ENCODE data around the gene MAGEA10. TPM values are rescaled to one million over a fixed set of nuclear protein-coding genes. Genes with fewer than 3 reads are reported as not detected.
"Not testable (repeated sequence)": the region's sequence is repeated elsewhere in the genome, so short reads cannot be mapped to it uniquely, and the experiment has no call there.

MAGEA10 gene
- total RNA-seq = not detected

GRCh38 chrX:152138388-152138784 is at the start of gene MAGEA10:
Gene MAGEA10, minus strand, starts transcription at chrX:152138577. Its CDS starts 2,957 bp downstream, at chrX:152135620.
- ChIA-PET POLR2A (no interaction called here), CTCF (no interaction called here)

GRCh38 chrX:152177497-152178269 is 39.3 kb upstream of the MAGEA10 start:
- ChIA-PET CTCF (no interaction called here), POLR2A (no interaction called here)

- CTCF ChIA-PET = no interaction called here
- POLR2A ChIA-PET = no interaction called here
These were observed 38.7 kb upstream of the MAGEA10 start for GRCh38 chrX:152177052-152177451.

- CTCF ChIA-PET, POLR2A ChIA-PET: not testable (repeated sequence)
These were observed 37.5 kb upstream of the MAGEA10 start for GRCh38 chrX:152175892-152176291.

- CTCF ChIA-PET, POLR2A ChIA-PET: not testable (repeated sequence)
These were observed 35.5 kb upstream of the MAGEA10 start for GRCh38 chrX:152173923-152174322.

- ChIA-PET POLR2A (no interaction called here), CTCF (no interaction called here)
These were observed 32.2 kb upstream of the MAGEA10 start for GRCh38 chrX:152170621-152171020.

- POLR2A ChIA-PET = no interaction called here
- CTCF ChIA-PET = no interaction called here
These were observed 26.8 kb upstream of the MAGEA10 start for GRCh38 chrX:152165033-152165743.

GRCh38 chrX:152157042-152157441 is 18.7 kb upstream of the MAGEA10 start:
- POLR2A ChIA-PET = no interaction called here
- CTCF ChIA-PET = no interaction called here

- CTCF ChIA-PET = no interaction called here
- POLR2A ChIA-PET = no interaction called here
These were observed 17.5 kb upstream of the MAGEA10 start for GRCh38 chrX:152155766-152156310.

- ChIA-PET CTCF (no interaction called here), POLR2A (no interaction called here)
These were observed 15.7 kb upstream of the MAGEA10 start for GRCh38 chrX:152154050-152154449.

GRCh38 chrX:152151256-152151655 is 12.9 kb upstream of the MAGEA10 start:
- ChIA-PET POLR2A (no interaction called here), CTCF (no interaction called here)

GRCh38 chrX:152149648-152150047 is 11.3 kb upstream of the MAGEA10 start:
- POLR2A ChIA-PET = no interaction called here
- CTCF ChIA-PET = no interaction called here

- ChIA-PET POLR2A (no interaction called here), CTCF (no interaction called here)
These were observed 1.2 kb upstream of the MAGEA10 start for GRCh38 chrX:152139589-152139988.

GRCh38 chrX:152137771-152138387 is 498 bp downstream of the MAGEA10 start:
- POLR2A ChIA-PET = no interaction called here
- CTCF ChIA-PET = no interaction called here

GRCh38 chrX:152136312-152136711 is 2.1 kb downstream of the MAGEA10 start:
- POLR2A ChIA-PET = no interaction called here
- CTCF ChIA-PET = no interaction called here

GRCh38 chrX:152131525-152131924 is 6.9 kb downstream of the MAGEA10 start:
- POLR2A ChIA-PET = no interaction called here
- CTCF ChIA-PET = no interaction called here

GRCh38 chrX:152129069-152129844 is 9.1 kb downstream of the MAGEA10 start:
- CTCF ChIA-PET, POLR2A ChIA-PET: not testable (repeated sequence)

- CTCF ChIA-PET = no interaction called here
- POLR2A ChIA-PET = no interaction called here
These were observed 21.1 kb downstream of the MAGEA10 start for GRCh38 chrX:152117305-152117704.

GRCh38 chrX:152108527-152108926 is 29.9 kb downstream of the MAGEA10 start:
- ChIA-PET POLR2A (no interaction called here), CTCF (no interaction called here)

GRCh38 chrX:152103866-152104265 is 34.5 kb downstream of the MAGEA10 start:
- POLR2A ChIA-PET = no interaction called here
- CTCF ChIA-PET = no interaction called here
